AG04450 (cell line): Measurements from ENCODE around the gene QKI. TPM values are rescaled to one million over a fixed set of nuclear protein-coding genes. Genes with fewer than 3 reads are reported as not detected.

Source experiments
- CTCF ChIA-PET: fragments of 300-600, 350-600 bp; formaldehyde crosslinking; extraction: SDS; loops from one replicate; lab custom pipeline; 2022; ENCODE audit warnings: antibody characterized with exemption, inconsistent platforms; lab: Charles Lee
- POLR2A ChIA-PET: fragments of 350-600 bp; formaldehyde crosslinking; extraction: SDS; loops from one replicate; lab custom pipeline; 2021; ENCODE audit warnings: antibody characterized with exemption, inconsistent platforms; lab: Yijun Ruan, JAX
- DNase-seq: peaks from one replicate; pipeline ENCODE4 v3.0.0-alpha.2; 2011; ENCODE audit warnings: low read depth, low spot score
- H3K27ac ChIP-seq: one replicate; pipeline ENCODE4 v1.5.1; 2012; ENCODE audit warnings: low read depth, low read length, control low read depth
- H3K27me3 ChIP-seq: one replicate; pipeline ENCODE4 v1.6.0; 2012; ENCODE audit warnings: low read length; ENCODE audit not compliant: control insufficient read depth, insufficient read depth
- H3K4me3 ChIP-seq: 2 replicates; pipeline ENCODE4 v1.5.1; 2011; ENCODE audit warnings: mild to moderate bottlenecking, low read depth, low read length, control low read depth
- H3K9me3 ChIP-seq: 2 replicates; pipeline ENCODE4 v1.5.1; 2012; ENCODE audit warnings: low read length; ENCODE audit not compliant: control insufficient read depth, insufficient read depth
- polyA plus RNA-seq: library from polyadenylated mRNA; depleted of rRNA; stranded (reverse); fragments of >200 nt; gene quantifications from 2 replicates; pipeline ENCODE4 v1.2.3, GENCODE V29; 2011
- TF ChIP-seq, protein P1 (sequence below): IDR thresholded peaks from 2 replicates; pipeline ENCODE4 v1.5.1; 2011; ENCODE audit warnings: low read depth, low read length, control low read depth, inconsistent platforms

The QKI gene
- polyA plus RNA-seq, 1 experiment, result 165 TPM

DNA sequence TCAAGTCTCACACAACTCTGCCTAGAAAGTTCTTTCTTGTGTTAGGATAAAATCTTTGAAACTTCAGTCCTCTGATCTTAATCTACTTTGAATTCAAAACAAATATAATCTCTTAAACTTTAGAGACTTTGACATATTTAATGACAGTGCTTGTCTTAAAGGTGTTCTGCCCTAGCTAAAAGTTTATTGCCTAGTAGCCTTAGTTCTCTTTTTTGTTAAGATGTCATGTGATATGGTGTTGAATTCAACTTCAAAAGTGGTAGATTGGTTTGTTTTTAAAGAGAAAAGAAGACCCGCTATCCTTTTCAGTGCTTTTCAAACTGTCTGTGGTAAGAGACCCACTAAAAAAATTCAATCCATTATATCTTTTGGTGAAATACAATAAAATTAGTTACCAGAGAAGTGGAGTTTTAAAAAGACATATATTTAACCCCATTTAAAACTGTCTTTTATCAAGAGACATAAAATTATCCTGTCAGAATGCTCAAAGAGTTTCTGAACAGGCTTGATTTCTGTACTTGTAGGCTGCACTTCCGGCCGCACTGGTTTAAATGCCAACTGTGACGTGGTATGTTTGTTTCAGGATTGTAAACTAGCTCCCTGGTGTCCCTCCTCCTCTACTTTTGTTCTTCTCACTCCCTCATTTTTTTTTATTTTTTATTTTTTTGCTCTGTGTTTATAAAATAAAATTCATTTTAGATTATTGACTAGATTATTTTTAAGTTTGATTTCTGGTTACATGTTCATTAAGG lies 76.5 kb downstream of the QKI start:
- TF ChIP-seq, protein P1, sequence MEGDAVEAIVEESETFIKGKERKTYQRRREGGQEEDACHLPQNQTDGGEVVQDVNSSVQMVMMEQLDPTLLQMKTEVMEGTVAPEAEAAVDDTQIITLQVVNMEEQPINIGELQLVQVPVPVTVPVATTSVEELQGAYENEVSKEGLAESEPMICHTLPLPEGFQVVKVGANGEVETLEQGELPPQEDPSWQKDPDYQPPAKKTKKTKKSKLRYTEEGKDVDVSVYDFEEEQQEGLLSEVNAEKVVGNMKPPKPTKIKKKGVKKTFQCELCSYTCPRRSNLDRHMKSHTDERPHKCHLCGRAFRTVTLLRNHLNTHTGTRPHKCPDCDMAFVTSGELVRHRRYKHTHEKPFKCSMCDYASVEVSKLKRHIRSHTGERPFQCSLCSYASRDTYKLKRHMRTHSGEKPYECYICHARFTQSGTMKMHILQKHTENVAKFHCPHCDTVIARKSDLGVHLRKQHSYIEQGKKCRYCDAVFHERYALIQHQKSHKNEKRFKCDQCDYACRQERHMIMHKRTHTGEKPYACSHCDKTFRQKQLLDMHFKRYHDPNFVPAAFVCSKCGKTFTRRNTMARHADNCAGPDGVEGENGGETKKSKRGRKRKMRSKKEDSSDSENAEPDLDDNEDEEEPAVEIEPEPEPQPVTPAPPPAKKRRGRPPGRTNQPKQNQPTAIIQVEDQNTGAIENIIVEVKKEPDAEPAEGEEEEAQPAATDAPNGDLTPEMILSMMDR, result no peak
- POLR2A ChIA-PET, result no interaction called here
- Histone ChIP-seq H3K9me3 (no peaks in the 10 kb centered on the region), H3K4me3 (no peak overlapping the region), H3K27me3 (no peaks in the 10 kb centered on the region), H3K27ac (no peak overlapping the region)
- DNase-seq, result peak; percentile 6
- CTCF ChIA-PET, result no interaction called here

DNA sequence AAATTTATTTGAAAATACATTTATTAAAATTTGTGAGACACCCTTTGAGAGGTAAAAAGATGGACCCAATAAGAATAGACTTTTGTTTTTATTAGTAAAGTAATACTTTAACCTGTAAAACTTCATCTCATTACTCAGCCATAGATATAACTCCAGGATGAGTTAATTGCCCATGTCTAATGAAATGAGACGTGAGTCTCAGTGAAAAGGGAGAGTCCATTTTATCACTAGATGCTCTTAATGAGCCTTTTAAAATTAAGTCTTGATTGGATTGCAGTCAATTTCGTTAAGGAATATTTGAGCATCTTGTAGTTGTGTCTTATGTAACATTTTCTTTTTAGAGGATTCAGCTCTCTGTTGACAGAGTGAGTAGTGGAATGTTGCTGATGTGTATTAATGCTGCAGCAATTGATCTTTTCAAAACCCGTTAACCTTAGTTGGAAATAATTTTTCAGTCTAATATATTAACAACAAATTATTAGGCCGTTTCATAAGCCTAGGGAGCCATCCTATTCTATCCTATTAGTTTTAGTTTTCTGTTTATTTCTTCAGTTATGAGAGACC lies 77.3 kb downstream of the QKI start:
- POLR2A ChIA-PET, result no interaction called here
- no peak overlapping the region for H3K4me3 ChIP-seq
- no peaks in the 10 kb centered on the region for H3K27me3 ChIP-seq
- CTCF ChIA-PET, result no interaction called here
- H3K9me3 ChIP-seq, result no peaks in the 10 kb centered on the region
- DNase-seq, result no peak
- H3K27ac ChIP-seq, result no peak overlapping the region
- TF ChIP-seq, protein P1, result no peak

DNA sequence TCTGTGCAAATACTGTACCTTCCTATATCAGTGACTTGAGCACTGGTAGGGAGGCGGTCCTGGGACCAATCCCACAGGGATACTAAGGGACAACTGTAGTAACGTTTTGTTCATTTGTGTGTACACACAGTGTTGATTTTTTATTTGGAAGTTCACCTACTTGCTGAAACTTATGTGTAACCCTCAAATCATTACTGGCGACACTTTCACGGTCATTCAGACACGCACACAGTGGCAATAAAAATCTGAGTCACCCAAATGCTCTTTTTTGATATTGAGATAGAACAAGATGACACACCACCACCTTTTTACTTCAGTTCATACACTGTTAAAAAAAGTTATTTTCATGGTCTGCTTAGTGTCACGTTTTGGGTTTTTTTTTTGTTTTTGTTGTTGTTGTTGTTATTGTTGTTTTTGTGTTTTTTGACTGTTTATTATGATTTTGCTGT lies 79.8 kb downstream of the QKI start:
- Histone ChIP-seq H3K27ac (no peak overlapping the region), H3K4me3 (no peak overlapping the region)
- POLR2A ChIA-PET, result no interaction called here

DNA sequence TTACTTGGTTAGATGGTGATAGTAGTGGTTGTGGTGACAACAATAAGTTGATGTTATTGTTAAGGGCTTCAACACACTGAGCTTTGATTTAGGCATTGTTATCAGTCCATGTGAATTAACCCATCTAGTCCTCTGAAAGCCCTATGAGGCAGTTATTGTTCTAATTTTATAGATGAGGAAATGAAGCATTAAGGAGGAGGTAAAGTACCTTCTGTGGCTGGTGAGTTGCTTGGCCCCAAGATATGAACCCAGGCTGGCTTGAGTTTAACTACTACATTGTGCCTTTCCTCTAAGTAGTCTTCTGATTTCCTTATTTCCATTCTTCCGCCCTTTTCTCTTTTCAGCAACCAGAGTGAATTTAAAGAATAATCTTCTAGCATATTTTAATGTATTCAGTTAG lies 81.7 kb downstream of the QKI start:
- ChIA-PET POLR2A (no interaction called here), CTCF (no interaction called here)
- H3K4me3 ChIP-seq, result no peak overlapping the region
- H3K27ac ChIP-seq, result no peak overlapping the region
- H3K27me3 ChIP-seq, result no peaks in the 10 kb centered on the region
- no peak for DNase-seq
- TF ChIP-seq, protein P1, result no peak
- H3K9me3 ChIP-seq, result no peaks in the 10 kb centered on the region

More for the DNA sequence above, 79.8 kb downstream of the QKI start:
- no peaks in the 10 kb centered on the region for H3K9me3 ChIP-seq
- TF ChIP-seq, protein P1, result no peak
- H3K27me3 ChIP-seq, result no peaks in the 10 kb centered on the region
- CTCF ChIA-PET, result no interaction called here
- DNase-seq, result no peak

DNA sequence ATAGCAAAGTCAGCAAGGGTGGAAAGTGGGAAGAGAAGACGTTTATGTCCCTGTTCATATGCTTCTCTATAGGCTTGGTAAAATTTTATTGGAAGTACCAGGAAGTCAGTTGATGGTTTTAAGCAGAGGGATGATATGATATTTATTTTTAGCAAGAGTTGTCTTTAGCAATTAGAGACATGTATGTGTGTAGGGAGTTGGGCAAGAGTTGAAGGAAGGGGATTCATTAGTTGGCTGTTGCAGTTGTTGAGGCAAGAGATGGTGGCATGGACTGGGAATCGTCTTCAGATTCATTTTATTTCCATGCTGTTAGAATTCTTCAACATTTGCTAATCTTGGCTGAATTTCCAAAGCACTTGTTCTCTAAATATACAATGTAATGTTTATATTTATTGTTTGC lies 85.6 kb downstream of the QKI start:
- H3K9me3 ChIP-seq, result peaks cover 3% of the 10 kb centered on the region
- CTCF ChIA-PET, result no interaction called here

More for the DNA sequence above, 85.6 kb downstream of the QKI start:
- POLR2A ChIA-PET, result no interaction called here
- DNase-seq, result no peak
- no peak overlapping the region for H3K27ac ChIP-seq
- H3K4me3 ChIP-seq, result no peak overlapping the region
- TF ChIP-seq, protein P1, result no peak
- no peaks in the 10 kb centered on the region for H3K27me3 ChIP-seq
